Stimulated activated CD4-positive, alpha-beta T cell treated with anti-CD3 and anti-CD28 coated beads, Interleukin-1b, Interleukin-23, amount 100 ng/mL, for 24 hours (primary cell): ENCODE results near the gene RBM44.

ENCODE experiments used
- DNase-seq, 4 experiments: peaks; one replicate each; pipeline ENCODE4 v3.0.0-alpha.2; 2020; ENCODE audit warnings: low read depth in 4 of 4, low spot score in 1 of 4

Gene RBM44

DNA sequence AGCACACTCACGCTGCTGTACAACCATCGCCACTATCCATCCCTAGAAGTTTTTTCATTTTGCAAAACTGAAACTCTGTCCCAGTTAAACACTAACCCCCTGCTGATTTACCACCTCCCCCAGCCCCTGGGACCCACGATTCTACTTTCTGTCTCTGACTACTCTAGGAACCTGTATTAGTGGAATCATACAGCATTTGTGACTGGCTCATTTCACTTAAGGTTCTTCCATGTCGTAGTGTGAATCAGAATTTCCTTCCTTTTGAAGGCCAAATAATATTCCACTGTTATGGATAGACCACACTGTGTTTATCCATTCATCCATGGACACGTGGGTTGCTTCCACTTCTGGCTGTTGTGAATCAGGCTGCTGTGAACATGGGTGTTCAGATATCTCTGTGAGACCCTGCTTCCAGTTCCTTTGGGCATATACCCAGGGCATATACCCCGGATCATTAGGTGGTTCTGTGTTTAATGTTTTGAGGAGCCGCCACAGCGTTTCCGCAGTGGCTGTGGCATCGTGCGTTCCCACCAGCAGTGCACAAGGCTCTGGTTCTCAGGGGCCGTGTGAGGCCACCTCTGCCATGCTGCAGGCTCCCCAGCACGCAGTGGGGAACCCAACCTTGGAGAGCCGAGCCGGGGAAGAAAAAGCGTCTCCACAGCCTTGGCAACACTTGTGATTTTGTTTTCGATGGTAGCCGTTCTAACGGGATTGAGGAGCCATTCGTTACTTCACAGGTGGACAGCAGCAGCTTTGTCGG lies 70.9 kb downstream of the RBM44 start:
- no peak for DNase-seq

DNA sequence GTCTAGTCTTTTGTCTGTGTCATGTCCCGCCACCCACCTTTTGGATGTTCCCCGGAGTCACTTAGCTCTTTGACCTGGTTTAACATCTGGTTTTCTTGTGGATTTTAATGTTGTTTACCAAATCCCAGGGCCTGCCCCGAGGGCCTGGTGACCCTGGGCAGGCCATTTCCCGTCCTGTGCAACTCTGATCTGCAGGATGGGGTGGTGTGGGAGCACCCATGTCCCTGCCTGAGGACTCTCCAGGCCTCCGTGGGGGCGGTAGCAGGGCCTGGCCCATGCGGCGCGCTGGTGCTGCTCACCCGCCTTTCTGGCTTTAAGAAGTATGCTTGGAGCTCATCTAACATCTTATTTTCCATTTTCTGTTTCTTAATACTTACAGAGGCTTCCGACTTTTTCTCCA lies 71.5 kb downstream of the RBM44 start:
- DNase-seq = no peak

DNA sequence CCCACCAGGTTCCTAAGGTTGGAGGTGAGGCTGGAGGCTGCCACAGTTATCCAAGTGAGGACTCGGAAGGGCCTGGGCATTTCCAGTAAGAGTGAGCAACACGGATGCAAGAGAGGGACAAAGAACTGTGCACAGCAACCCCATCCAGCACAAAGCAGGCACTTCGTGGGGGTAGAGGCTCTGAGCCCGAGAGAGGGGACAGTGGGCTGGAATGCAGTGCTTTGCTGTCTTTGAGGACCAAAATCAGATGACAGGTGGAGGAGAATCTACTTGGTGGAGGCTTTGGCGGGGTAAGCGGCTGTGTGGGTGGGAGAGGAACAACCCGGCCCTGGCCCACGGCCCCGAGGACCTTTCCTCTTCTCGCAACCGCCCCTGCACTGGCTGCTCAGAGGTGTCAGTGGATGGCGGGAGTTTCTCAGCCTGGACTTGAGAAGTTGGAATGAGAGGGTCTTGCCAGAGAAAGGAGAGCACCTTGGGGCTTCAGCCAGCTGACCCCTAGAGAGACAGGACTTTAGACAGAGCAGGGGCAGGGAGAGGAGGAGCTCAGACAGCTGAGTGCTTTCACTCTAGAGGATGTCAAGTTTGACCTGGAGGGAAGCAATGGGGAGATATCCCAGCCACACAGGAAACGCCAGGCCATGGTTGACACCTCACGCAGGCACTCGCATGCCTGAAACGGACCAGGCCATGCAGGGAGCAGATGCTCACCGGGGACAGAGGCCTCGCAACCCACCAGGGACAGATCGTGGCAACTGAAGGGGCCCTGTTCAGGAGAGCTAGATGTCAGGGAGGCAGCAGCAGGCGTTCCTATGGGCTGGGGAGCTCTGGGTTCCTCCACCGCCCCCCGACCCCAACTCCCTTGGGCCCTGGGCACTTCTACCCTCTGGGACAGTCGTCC lies 72.4 kb downstream of the RBM44 start:
- DNase-seq = no peak

DNA sequence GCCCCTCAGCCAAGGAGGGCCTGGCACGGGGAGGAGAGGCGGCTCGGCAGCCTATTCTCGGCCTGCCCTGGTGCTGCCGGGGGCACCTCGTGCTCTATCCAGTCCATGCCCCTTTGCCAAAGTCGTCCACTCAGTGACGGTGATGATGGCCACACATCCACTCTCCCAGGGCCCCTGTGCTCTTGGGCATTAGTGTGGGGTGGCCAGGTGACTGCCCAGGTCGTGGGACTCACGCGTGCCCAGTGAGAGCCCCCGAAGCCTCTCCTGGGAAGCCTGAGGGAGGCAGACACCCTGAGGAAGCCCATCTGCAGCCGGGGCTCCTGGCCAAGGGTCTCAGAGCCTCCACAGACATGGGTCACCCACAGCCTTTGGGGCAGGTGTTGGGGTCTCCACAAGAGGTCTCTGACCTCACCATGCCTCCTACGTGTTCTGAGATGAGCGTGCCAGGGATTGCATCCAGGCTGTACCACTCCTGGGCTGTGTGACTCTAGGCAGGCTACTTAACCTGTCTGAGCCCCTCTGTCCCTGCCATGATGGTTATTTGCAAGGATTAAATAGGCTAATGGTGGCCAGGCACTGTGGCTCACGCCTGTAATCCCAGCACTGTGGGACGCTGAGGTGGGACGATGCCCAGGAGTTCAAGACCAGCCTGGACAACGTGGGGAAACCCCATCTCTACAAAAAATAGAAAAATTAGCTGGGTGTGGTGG lies 73.8 kb downstream of the RBM44 start:
- DNase-seq = no peak

DNA sequence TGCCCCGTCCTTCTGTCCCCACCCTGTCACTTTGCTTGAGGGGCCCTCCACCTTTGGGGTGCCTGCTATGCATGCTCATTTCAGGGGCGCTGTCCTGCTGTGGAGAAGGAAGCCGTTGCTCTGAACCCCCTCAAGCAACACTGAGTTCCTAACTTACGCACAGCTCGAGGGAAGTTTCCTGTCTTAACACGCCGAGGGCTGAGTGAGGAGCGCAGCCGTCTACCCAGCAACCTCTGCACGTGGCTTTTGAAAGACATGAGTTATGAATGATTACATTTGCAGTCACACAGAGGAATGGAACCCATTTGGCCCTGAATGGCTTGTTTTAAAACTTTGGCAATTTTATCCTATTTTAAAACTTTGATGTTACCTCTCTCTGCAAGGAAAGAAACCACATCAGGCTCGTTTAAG lies 74.8 kb downstream of the RBM44 start:
- no peak for DNase-seq

DNA sequence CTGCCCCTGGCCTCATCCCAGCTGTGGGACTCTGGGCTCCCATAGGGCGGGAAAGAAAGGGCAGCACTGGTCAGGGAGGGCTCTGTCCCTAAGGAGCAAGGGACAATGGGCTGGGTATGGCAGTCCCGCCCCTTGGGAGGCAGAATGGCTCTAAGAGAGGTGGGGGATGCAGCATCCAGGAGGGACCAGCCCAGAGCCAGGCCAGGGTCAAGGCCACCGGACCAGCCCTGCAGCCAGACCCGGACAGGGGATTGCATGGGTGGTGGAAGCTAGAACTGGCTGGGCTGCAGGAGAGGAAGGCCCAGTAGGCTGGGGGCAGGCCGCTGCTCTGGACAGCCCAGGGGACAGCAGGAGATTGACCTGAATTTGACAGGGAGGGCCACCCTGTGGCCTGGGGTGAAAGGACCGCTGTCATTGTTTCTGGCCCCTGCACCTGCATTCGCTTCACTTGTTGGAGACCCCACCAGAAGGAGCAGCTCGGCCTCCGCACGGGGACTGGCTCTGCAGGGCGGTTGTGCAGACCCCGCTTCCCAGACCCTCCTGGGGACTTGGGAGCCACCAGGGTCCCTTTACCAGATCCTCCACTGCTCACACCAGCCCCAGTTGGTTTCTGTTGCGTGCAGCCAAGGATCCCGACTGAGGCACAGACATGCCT lies 75.4 kb downstream of the RBM44 start:
- DNase-seq = no peak

DNA sequence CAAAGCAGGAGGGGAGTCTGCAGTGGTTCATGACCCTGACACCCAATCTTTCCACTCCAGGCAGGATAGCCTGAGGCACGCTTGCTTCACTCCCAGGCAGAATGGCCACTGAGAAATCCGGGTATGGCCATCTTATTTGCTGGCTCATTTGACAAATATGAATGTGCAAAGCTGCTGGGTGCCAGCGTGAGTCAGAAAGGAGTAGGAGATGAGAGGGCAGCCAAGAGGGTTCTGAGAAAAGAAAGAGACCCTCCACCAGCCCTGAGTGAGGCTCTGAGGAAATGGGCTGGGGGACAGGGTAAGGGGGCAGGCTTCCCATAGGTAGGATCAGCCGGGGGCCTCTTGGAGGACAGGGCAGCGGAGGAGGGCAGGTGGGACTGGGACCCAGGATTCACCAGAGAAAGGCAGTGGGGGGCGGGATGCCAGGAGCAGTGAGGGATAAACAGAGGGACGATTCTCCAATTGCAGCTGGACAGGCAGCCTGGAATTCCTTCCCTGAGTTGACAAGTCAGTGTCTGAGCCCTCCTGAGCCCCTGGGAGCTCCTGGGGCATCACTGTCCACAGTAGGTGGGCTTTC lies 76.1 kb downstream of the RBM44 start:
- DNase-seq = no peak

DNA sequence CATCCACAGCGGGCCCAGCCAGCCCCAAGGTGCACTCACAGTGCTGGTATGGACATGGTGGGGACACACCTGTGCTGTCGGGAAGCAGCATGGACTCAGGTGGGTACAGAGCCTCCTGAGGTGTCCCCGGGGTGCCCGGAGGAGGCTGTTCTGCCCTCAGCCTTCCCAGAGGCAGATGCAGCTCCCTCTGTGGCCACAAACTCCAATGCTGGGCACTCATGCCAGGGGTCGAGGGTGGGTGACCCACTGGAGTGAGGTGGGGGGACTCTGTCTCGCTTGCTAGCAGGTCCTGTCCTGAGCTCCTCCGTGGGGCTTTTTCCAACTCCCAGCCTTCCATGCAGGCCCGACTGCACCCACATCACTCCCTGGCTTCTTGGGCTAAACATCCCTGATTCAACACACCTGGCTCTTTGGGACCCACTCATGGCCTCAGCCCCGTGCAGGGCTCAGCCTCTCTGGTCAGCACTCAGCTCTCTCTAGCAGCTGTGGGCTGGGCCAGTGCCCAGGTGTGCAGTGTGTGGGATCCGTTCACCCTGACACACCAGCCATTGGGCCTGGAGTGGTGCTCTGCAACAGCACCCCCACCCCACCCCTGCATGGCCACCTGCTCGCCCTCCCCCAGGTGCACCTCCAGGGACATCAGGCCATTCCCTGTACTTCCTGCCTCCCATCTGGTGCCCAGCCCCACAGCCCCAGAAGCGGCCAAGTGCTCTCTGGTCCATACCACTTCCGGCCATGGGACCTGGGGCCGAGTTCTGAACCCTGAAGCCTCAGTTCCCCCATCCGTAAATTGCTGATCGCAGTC lies 76.9 kb downstream of the RBM44 start:
- DNase-seq = no peak

DNA sequence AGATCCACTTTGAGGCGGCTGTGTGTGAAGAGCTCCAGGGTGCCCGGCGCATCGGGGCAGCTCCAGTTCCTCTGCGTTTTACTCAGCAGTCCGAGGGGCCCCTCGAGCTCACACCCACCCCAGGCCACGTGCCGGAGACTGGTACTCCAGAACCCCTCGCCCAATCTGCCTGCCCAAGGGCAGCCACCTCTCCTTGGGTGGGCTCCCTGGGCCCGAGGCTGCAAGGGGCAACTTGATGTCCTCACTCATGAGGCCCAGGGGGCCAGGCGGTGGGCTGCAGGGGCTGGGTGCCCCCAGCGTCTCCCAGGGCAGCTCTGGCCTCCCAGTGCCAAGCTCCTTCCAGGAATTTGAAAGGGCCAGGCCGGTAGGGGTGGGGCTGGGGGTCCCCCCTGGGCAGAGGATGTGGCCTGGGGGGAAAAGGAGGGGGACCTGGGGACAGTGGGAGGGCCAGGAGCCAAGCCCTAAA lies 77.5 kb downstream of the RBM44 start:
- DNase-seq = no peak

DNA sequence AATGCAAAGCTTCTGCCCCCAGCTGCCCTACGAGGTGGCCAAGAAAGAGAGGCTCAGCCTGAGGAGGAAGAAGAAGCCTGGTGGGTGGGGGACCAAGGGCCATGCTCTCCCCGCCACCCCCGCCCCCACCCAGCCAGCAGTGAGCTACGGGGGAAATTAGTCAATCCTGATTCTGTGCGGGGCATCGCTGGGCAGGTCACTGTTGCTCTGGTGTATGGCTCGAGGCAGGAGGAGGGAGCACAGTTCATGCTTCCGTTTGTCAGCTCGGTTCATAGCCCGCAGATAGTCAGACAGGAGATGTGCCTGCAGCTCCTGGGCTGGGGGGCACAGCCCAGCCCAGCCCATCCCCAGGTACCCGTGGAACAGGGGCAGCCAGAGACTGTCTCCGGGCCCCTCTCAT lies 78.0 kb downstream of the RBM44 start:
- DNase-seq = no peak

DNA sequence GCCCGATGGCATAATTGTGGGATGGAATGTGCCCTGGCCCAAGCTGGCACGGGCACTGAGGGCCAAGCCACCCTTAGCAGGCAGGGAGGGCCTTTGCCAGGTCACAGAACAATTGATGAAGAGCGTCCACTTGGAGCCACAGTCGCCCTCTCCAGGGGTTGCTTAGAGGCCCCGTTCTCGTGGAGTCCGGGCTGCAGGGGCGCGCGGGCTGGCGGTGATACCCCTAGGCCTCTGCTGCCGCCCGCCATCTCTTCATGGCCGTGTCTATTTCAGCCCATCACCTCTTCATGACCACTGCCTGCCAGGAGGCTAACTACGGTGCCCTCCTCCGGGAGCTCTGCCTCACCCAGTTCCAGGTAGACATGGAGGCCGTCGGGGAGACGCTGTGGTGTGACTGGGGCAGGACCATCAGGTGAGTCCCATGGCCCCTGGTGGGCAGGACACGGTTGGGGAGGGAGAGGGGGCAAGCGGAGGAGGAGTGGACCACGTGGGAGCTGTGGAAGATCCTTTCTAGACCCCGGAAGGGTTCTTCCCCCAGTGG lies 78.4 kb downstream of the RBM44 start:
- no peak for DNase-seq

DNA sequence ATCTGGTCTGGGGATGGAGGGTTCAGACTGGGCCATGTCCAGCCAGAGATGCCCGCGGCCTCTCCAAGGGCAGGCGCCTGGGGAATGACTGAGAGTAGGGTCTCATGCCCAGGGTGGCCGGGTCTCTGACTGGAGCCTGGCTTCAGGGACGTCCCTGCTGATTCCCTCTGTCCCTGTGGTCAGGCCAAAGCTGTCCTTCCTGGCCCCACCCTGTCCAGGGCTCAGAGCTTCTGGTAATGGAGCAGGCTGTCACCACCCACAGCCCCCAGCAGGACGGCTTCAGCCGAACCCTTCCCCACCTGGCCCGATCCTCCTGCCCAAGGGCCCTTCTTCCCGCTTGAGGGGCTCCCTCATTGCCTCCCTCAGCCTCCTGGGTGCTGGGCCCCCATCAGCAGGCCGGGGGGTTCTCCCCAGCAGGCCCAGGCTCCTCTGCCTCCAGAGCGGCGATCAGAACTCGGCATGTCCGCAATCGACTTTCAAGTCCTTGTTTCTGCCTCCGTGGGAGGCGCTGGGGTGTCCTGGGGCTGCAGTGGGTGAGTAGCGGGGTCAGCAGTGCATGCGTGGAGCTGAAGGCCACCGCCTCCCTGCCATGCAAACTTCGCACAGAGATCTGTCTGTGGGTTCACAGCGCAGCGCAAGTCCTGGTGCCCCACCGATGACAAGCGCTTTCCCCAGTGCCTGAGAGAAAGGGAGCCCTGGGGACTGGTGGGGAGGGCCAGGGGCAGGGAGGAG lies 79.2 kb downstream of the RBM44 start:
- DNase-seq = no peak

DNA sequence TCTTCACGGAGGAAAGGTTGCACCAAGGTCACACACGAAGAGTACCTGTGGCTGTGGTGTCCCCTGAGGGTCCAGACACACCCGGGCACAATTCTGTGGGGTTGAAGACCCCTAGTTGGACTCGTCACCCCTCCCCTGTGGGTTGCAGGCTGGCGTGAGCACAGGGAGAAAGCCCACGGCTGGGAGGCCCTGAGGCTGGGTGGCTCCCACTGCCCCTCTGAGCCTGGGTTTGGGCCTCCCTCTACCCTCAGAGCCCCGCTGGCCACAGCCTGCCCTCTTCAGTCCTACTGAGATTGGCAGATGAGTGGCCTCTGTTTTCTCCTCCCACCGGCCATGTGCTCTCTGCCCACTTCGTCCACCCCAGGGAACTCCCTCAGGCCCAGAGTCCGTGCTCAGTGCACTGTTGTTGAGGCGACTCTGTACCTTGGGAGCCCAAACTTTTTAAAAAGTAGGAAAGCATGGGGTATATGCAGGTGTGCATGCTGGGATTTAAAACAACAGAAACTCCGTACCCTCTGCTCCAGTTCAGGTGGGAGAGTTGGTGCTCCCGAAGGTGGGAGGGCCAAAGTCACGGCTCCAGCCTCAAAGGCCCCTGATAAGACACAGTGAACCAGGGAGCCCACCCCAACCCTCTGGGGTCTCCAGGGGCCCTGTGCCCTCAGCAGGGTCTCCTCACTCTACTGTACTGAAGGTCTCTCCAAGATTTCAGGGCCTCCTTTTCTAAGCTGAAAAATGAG lies 79.9 kb downstream of the RBM44 start:
- DNase-seq = no peak

DNA sequence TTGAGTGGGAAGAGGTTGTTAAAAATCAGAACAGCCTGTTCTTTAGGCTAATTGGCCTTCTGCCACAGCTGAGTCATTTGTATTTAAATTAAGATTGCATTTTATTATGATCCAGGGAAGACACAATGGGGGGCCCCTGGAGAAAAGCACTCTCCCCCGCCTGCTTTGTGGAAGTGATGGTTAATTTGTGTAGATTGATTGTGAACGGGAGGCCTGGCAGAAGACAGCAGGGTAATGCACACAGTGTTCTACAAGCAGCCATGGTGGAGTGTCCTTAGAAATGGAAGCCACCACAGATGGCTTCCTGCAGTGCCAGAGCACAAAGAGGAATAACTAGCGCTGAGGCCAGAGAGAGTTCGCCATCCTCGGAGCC lies 80.5 kb downstream of the RBM44 start:
- no peak for DNase-seq

DNA sequence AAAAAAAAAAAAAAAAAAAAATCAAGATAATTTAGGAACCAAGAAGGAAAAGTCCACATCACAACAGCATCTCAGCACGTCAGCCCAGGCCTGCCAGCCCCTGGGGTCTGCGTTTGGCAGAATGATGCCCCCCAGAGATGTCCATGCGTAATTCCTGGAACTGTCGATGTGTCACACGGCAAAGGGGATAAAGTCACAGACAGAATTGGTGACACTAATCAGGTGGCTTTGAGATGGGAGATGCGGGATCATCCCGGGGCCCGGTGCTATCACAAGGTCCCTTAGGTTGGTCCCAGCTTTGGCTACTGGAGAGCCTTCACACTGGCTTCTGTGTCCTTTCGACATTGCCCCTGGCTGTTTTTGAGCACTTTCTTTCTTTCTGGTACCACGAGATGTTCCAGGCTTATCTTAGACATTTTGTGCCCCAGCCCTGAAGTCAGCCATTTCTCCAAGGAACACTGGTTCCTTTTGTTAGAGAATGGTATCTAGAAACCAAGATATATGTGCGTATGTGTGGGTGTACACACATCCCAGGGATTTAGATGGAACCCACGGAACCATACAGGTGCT lies 81.5 kb downstream of the RBM44 start:
- DNase-seq = no peak

DNA sequence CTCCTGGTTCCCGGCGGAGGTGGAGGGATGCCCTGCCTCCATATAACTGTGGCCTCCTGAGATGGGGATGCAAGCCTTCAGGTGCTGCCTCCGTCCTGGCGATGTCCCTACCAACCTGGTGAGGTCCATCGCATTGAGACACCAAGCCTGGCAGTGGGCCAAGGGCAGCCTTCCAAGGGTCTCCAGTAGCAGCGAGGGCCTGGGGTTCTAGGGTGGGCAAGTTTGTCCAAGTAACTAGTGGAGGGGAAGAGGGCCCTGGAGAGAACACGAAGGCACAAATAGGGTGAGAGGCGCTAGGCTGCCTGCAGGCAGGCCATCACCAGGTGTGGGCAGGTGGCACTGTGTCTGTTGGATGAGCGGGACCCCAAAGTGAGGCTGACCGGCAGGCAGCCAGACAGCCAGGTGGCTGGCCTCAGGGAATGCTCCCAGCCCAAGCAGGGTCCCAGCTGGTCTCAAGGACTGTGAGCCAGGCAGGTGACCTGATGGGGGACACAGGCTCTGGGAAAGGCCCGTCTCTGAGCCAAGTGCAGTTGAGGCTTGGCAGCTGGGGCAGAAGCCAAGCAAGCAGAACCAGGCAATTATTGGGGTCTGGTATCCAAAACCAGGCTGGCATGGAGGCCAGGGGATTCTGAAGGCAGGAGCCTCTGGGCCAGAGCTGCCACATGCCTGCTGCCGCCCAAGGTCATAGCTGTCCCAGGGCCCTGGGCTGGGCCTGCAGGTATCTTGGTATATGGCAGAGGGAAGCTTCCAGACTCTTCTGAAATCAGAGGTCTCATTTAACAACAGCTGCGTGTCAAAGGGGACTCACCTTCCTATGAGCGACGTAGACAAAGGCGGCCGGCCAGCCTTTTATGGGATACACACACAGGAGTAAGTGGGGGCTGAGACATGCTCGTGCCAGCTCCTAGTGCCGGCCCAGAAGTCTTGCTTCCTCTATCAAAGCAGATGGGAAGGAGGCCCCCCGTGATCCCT lies 84.2 kb downstream of the RBM44 start:
- DNase-seq = no peak

DNA sequence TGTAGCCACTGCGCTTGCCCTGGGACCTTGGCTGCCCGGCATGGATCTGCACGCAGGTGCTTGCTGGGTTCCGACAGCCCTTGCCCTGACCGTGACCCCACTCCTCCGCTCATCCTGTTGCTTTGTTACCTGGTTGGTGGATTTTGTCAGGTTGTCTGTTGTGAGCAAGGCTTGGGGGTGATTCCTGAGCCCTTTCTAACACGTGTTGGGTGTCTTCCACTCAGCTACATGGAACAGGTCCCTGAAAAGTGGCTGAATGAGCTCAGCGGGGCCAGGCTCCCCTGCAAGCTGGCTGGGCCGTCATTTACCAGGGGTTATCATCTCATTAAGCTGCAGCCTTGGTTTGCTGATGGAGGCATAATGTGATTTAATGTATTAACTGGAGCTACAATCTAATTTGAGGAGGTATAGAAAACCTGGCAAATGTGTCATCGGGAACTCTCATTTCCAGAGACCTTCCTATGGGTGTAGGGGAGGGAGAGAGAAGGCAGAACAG lies 85.4 kb downstream of the RBM44 start:
- no peak for DNase-seq
